PFSK-1 (cell line): Measurements from ENCODE around the gene NUBP1.

Source experiments
- FOXP2 ChIP-seq: optimal IDR thresholded peaks from 2 replicates; pipeline ENCODE3; 2011; ENCODE audit warnings: borderline replicate concordance, control low read depth, inconsistent platforms; ENCODE audit not compliant: insufficient read depth; ENCODE audit errors: extremely low read length, extremely low read depth
- POLR2AphosphoS5 ChIP-seq: IDR thresholded peaks from 2 replicates; pipeline ENCODE4 v1.6.1; 2012; ENCODE audit warnings: low read depth, mild to moderate bottlenecking, control low read depth, low read length, moderate library complexity
- REST ChIP-seq, 2 experiments: IDR thresholded peaks; 2 replicates each; pipeline versions ENCODE4 v1.6.1 to v1.8.0; 2011 to 2012; ENCODE audit warnings: low read depth in 2 of 2, low read length in 2 of 2, control low read depth in 1 of 2, inconsistent platforms in 1 of 2, mild to moderate bottlenecking in 1 of 2, moderate library complexity in 1 of 2; ENCODE audit not compliant: insufficient read depth in 1 of 2
- SIN3A ChIP-seq: IDR thresholded peaks from 2 replicates; pipeline ENCODE4 v1.6.1; 2012; ENCODE audit warnings: mild to moderate bottlenecking, low read length, moderate library complexity, borderline replicate concordance; ENCODE audit not compliant: insufficient read depth
- TAF1 ChIP-seq: IDR thresholded peaks from 2 replicates; pipeline ENCODE4 v1.6.1; 2012; ENCODE audit warnings: low read length, control low read depth, borderline replicate concordance; ENCODE audit not compliant: insufficient read depth

Gene NUBP1

DNA sequence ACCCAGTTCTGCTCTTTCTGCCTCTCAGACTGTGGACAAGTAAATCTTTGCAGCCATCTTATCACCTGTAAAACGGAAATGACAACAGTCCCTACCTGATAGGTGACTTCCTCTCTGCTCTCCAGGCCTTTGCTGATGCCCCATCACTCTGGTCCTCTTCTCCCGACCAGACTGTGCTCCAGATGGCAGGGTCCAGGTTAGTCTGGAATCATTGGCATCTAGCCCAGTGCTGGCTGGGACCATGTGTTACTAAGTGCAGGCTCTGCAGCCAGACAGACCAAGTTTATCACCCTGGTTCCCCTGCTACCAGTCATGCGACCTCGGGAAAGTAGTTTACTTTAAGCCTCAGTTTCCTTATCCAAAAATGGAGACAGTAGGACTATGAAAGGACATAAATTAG lies 1.8 kb upstream of the NUBP1 start:
- TF ChIP-seq FOXP2 (no peak), POLR2AphosphoS5 (no peak), REST (IDR thresholded peaks at IDR 0.05; ENCODE audit: insufficient read depth in 1 of 2, low read depth in 2 of 2, low read length in 2 of 2) (no peak), TAF1 (no peak)

GRCh38 chr16:10743227-10743609 lies 424 bp upstream of the NUBP1 start:
- TF ChIP-seq REST (IDR thresholded peaks at IDR 0.05; ENCODE audit: insufficient read depth in 1 of 2, low read depth in 2 of 2, low read length in 2 of 2) (no peak), TAF1 (no peak), SIN3A (no peak), FOXP2 (no peak), POLR2AphosphoS5 (no peak)

DNA sequence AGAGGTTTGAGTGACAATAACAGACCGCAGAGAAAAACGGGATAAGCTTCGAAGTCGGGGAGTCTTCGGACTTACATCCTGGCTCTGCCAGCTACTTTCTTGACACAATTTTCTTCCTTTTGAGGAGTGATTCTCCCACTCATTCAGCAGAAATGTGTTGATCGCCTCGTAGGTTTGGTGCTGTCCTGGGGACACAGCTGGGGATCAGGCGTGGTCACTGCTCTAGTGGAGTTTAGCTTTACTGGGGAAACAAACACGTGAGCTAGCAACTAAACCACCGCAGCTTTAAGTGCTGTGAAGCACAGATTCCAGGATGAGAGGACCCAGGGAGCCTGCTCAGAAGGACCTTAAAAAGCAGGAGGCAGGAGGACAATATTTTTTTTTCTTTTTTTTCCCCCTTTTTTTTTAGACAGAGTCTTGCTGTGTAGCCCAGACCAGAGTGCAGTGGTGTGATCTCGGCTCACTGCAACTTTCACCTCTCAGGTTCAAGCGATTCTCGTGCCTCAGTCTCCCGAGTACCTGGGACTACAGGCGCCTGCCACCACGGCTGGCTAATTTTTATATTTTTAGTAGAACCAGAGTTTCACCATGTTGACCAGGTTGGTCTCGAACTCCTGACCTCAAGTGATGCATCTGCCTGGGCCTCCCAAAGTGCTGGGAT lies 858 bp downstream of the NUBP1 start:
- TF ChIP-seq REST (IDR thresholded peaks at IDR 0.05; ENCODE audit: insufficient read depth in 1 of 2, low read depth in 2 of 2, low read length in 2 of 2) (no peak), POLR2AphosphoS5 (no peak), FOXP2 (no peak), SIN3A (no peak), TAF1 (no peak)

DNA sequence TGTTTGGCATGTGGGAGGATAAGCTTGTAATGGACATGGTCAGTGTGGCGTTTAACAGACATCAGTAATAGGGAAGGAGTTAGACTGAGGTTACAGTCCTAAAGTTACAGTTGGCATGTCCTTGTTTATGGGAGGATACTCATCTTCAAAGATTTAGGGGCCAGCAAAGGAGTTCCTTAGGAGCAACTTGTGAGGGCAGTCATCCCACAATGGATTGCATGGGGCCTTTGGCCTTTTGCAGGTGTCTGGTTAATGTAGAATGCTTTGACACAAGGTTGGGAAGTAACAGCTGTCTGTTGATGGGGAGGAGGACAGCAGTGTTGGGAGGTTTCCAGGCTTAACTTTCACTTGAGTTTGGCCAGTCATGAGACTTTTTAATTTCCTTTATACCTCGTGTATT lies 2.2 kb downstream of the NUBP1 start:
- no peak for TF ChIP-seq REST (IDR thresholded peaks at IDR 0.05; ENCODE audit: insufficient read depth in 1 of 2, low read depth in 2 of 2, low read length in 2 of 2)
- TF ChIP-seq POLR2AphosphoS5 = no peak
- no peak for TF ChIP-seq SIN3A
- no peak for TF ChIP-seq TAF1
- TF ChIP-seq FOXP2 = no peak

GRCh38 chr16:10750793-10751192 lies 7.2 kb downstream of the NUBP1 start:
- no peak for TF ChIP-seq POLR2AphosphoS5
- no peak for TF ChIP-seq REST (IDR thresholded peaks at IDR 0.05; ENCODE audit: insufficient read depth in 1 of 2, low read depth in 2 of 2, low read length in 2 of 2)
- no peak for TF ChIP-seq FOXP2
- no peak for TF ChIP-seq TAF1
- no peak for TF ChIP-seq SIN3A
